ENCODE data around the gene SHROOM3.

DNA sequence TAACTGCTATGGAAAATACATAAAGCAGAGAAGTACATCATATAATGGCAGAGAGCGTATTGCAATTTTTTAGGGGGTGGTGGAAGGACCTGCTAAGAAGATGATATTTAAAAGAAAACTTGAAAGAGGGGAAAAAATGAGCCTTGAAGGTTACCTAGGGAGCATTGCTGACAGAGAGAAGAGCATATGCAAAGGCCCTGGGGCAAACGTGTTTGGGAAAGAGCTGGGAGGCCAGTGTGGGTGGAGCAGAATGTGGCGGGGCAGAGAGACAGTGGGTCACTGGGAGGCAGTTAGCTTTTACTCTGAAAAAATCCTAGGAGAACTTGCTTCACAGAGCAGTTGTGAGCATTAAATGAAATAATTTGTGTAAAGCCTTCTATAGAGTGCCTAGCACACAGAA lies 157.0 kb downstream of the SHROOM3 start:
- TF ChIP-seq, protein P1, sequence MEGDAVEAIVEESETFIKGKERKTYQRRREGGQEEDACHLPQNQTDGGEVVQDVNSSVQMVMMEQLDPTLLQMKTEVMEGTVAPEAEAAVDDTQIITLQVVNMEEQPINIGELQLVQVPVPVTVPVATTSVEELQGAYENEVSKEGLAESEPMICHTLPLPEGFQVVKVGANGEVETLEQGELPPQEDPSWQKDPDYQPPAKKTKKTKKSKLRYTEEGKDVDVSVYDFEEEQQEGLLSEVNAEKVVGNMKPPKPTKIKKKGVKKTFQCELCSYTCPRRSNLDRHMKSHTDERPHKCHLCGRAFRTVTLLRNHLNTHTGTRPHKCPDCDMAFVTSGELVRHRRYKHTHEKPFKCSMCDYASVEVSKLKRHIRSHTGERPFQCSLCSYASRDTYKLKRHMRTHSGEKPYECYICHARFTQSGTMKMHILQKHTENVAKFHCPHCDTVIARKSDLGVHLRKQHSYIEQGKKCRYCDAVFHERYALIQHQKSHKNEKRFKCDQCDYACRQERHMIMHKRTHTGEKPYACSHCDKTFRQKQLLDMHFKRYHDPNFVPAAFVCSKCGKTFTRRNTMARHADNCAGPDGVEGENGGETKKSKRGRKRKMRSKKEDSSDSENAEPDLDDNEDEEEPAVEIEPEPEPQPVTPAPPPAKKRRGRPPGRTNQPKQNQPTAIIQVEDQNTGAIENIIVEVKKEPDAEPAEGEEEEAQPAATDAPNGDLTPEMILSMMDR (IDR thresholded peaks at IDR 0.05), result no peak
- TF ChIP-seq POLR2A (IDR thresholded peaks at IDR 0.05; ENCODE audit: low read length) (no peak), JUNB (IDR thresholded peaks at IDR 0.05) (no peak), SMC3 (IDR thresholded peaks at IDR 0.05) (no peak), RAD21 (conservative IDR thresholded peaks at IDR 0.05 in 1 of 2, IDR thresholded peaks at IDR 0.05 in 1 of 2) (no peak), CEBPB (IDR thresholded peaks at IDR 0.05) (no peak), RFX5 (IDR thresholded peaks at IDR 0.05) (no peak), CBX8 (IDR thresholded peaks at IDR 0.05) (no peak)
- TF ChIP-seq, protein P2, sequence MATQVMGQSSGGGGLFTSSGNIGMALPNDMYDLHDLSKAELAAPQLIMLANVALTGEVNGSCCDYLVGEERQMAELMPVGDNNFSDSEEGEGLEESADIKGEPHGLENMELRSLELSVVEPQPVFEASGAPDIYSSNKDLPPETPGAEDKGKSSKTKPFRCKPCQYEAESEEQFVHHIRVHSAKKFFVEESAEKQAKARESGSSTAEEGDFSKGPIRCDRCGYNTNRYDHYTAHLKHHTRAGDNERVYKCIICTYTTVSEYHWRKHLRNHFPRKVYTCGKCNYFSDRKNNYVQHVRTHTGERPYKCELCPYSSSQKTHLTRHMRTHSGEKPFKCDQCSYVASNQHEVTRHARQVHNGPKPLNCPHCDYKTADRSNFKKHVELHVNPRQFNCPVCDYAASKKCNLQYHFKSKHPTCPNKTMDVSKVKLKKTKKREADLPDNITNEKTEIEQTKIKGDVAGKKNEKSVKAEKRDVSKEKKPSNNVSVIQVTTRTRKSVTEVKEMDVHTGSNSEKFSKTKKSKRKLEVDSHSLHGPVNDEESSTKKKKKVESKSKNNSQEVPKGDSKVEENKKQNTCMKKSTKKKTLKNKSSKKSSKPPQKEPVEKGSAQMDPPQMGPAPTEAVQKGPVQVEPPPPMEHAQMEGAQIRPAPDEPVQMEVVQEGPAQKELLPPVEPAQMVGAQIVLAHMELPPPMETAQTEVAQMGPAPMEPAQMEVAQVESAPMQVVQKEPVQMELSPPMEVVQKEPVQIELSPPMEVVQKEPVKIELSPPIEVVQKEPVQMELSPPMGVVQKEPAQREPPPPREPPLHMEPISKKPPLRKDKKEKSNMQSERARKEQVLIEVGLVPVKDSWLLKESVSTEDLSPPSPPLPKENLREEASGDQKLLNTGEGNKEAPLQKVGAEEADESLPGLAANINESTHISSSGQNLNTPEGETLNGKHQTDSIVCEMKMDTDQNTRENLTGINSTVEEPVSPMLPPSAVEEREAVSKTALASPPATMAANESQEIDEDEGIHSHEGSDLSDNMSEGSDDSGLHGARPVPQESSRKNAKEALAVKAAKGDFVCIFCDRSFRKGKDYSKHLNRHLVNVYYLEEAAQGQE (IDR thresholded peaks at IDR 0.05), result no peak
- TF ChIP-seq, protein P3, sequence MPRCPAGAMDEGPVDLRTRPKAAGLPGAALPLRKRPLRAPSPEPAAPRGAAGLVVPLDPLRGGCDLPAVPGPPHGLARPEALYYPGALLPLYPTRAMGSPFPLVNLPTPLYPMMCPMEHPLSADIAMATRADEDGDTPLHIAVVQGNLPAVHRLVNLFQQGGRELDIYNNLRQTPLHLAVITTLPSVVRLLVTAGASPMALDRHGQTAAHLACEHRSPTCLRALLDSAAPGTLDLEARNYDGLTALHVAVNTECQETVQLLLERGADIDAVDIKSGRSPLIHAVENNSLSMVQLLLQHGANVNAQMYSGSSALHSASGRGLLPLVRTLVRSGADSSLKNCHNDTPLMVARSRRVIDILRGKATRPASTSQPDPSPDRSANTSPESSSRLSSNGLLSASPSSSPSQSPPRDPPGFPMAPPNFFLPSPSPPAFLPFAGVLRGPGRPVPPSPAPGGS (IDR thresholded peaks at IDR 0.05), result no peak
